GM20000 (cell line): ENCODE measurements around the gene ZC3H6.

Experiments
- DNase-seq: peaks from one replicate; pipeline ENCODE4 v3.0.0; 2012; ENCODE audit warnings: low spot score
- TF ChIP-seq, protein P1 (sequence below): IDR thresholded peaks from 2 replicates; pipeline ENCODE4 v1.5.1; 2012; ENCODE audit warnings: mild to moderate bottlenecking, control low read depth; ENCODE audit errors: extremely low read depth, missing control alignments

ZC3H6 gene

DNA sequence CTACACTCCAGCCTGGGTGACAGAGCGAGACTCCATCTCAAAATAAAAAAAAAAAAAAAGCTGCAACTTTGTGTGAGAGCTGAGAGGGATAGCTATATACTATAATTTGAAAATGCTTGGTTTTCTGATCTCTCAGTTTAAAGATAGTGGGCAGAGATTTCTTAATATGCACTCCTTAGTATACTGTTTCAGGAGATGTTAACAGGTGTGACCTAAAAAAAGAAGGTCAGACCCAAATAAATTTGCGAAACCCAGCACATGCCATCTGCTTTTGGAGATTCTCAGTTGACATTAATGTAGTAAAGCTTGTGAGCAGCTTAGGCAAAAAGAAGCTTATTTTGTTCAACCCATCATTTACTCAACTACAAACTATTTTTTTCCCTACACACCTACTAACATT, 37.4 kb downstream of the ZC3H6 start:
- TF ChIP-seq, protein P1, sequence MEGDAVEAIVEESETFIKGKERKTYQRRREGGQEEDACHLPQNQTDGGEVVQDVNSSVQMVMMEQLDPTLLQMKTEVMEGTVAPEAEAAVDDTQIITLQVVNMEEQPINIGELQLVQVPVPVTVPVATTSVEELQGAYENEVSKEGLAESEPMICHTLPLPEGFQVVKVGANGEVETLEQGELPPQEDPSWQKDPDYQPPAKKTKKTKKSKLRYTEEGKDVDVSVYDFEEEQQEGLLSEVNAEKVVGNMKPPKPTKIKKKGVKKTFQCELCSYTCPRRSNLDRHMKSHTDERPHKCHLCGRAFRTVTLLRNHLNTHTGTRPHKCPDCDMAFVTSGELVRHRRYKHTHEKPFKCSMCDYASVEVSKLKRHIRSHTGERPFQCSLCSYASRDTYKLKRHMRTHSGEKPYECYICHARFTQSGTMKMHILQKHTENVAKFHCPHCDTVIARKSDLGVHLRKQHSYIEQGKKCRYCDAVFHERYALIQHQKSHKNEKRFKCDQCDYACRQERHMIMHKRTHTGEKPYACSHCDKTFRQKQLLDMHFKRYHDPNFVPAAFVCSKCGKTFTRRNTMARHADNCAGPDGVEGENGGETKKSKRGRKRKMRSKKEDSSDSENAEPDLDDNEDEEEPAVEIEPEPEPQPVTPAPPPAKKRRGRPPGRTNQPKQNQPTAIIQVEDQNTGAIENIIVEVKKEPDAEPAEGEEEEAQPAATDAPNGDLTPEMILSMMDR, result no peak
- DNase-seq, result no peak

DNA sequence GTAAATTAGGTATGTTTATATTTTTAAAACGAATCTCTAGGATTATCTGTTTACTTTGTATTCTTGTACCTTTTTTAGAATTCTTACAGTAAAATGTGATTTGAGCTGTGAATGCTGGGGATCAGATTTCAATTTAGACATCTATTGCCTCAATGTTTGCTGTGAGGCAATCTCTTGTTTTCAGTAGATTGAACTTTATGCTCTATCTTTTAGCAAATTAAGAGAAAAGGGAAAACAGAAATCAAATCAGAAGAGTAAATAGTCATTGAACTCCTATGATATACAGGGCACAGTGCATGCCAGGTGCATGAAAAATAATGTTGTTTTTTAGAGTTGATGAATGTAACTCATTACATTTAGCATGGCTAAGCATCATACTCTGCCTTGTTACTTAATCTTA, 39.5 kb downstream of the ZC3H6 start:
- TF ChIP-seq, protein P1, result no peak

DNA sequence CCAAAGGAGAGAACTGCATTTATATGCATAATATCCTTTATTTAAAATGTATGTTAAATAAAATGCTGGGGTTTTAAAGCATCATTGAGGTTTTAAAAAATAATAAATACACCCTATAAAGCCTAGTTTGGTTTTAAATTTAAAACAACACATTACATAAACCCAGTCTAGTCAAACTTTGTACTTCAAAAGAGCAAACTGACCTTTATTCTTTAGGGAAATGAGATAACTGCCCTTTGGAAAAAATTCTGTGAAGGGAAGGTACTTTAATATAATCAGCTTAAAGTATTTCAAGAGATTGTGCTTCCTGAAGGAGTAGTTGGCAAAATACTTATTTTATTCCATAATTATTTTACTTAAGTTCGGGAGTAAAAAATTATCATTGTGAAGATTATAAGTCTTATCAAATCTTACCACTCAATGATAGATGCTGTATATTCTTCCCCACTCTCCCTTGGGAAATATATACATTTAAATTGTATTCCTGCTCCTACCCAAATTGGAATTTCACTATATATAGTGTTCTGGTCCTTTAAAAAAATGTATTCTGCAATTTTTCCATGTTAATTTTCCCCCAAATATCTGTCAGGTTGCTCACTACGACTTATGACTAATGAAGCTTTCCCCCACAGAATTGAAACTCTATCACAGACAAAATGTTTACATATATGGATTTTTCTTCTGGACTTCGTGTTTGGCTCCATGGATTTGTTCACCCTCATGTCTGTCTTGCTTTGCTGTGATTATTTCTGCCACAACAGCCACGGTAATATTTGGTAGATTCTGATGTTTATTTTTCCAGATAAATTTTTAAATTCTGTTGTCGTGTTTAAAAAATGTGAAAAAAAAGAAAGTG, 42.1 kb downstream of the ZC3H6 start:
- DNase-seq, result no peak

More for the DNA sequence above, 39.5 kb downstream of the ZC3H6 start:
- DNase-seq, result no peak

DNA sequence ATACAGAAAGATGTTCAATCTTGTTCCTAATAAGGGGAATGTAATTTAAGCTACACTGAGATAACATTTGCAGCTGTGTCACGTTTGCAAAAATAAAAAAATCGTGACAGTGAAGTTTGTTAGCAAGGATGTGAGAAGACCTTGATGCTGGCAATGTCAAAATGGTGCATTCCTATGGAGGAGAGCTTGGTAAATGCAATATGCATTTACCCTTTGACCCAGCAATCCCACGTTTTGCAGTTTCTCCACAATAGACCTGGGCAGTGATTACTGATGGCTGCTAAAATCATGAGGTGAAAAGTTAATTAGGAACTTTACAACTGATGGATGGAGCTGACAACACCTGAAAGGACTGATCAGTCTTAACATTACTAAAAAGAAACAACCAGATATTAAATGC, 43.1 kb downstream of the ZC3H6 start:
- DNase-seq, result no peak
- TF ChIP-seq, protein P1, result no peak

More for the DNA sequence above, 42.1 kb downstream of the ZC3H6 start:
- TF ChIP-seq, protein P1, result no peak

DNA sequence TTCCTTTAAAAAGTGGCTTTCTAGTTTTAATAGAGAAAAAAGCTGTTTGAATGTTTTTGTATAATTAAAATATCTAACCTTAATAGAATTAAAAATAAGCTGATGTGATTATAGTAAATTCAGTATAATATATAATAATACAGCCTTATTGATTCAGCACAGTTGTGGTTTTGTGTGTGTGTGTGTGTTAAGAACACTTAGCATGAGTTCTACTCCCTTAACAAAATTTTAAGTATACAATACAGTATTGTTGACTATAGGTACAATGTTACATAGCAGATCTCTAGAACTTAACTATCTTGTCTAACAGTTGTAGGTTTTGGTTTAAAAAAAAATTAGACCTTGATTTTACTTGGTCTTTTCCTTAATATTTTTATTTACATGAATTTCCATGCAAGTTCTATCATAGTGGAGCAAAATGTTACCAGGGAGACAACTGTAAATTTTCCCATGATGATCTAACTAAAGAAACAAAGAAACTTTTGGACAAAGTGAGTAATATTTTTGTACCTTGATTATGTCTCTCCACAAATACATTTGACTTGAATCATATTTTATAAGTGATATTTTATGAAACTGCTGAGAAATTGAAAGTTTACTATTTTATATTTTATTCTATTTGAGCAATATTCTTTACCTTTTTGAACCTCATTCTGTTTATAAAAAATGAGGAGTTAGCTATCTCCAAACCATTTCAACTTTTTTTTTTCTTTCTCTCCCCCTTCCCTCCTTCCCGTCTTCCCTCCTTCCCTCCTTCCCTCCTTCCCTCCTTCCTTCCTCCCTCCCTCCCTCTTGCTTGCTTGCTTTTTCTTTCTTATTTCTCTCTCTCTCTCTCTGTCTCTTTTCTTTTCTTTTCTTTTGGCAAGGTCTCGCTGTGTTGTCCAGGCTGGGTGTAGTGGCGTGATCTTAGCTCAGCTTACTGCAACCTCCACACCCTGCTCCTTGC, 46.3 kb downstream of the ZC3H6 start:
- no peak for DNase-seq
- TF ChIP-seq, protein P1, result no peak

DNA sequence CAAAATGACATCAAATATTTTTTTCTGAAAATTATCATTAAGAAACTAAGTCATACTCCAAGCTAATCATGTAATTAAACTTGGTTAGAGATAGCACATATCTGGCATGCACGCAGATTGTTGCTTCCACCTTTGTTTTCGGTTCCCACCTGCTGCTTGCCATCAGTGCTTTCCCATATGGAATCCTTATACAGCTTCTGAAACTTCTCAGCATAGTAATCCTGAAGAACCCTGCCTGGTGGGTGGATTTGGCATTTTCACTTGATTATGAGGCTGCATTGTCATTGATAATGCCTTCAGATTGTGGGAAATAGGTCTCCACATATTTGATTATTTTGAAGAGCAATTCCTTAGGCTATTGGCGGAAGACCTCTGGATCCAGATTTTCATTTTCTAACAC, 47.5 kb downstream of the ZC3H6 start:
- TF ChIP-seq, protein P1, result no peak
- DNase-seq, result no peak
